Measurements from ENCODE around the gene PCAT7.

- TF ChIP-seq CTCF (IDR thresholded peaks at IDR 0.05), result no peak
- no peak for TF ChIP-seq POLR2A (IDR thresholded peaks at IDR 0.05)
Observed at GRCh38 chr9:94619026-94619425, 64.1 kb downstream of the PCAT7 start.
